ENCODE results near the gene COPS6.

COPS6 gene

DNA sequence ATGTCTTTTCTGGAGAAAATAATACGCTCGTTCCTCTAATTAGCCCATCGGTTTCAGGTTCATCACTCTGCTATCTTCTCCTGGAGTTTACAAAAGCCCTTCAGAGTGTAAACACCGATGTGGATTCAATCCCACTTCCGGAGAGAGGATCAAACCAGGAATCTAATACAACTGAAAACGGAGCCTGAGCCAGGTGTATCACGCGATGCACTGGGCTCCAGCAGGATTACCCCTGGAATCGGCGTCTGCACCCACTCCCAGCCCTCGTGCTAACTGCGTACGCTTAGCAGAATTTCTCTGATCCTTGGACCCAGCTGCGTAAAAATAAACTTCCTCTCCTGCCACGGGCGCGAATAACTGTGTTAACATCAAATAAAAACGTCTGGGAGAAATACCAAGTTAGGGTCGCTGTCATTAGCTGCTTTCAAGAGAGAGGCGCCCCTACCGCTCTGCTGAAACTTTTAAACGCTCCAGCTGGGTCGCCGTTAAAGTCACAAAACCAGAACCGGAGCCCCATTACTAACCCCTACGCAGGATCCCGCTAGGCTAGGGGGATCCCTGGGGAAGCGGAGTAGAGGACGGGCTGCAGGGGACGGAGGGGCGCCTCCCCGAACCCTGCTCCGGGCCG, 7.7 kb upstream of the COPS6 start:
- DNase-seq = no peak

DNA sequence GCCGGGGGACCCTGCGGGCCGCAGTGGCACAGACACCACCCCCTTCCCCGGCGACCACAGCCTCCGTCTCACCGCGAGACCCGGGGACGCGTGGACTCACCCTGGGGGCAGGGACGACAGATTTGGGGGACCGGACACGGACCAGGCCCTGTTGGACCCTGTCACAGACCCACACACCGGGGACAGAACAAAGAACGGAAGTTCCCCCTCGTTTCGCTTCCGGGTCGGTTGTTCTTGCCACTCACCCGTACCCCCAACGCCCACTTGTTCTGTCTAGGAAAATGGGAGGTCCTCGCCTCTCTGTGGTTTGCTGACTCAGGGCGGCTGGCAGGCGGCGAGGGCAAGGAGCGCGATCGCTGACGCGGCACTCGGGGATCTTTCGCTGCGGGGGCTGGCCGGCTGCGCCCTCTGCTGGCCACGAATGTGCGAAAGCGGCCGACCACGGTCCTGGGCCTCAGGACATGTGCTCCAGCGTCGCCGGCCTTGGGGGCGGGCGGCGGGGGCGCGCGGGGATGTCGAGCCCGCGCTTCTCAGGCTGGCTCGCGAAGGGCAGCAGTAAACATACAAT, 7.2 kb upstream of the COPS6 start, which contains the start of gene ZNF3:
Gene ZNF3 (minus strand): TSS at position 189 of the 568 bp plus-strand sequence. CDS start 4,366 bp downstream, outside the sequence.
- DNase-seq = peak; percentile 97 to 98

DNA sequence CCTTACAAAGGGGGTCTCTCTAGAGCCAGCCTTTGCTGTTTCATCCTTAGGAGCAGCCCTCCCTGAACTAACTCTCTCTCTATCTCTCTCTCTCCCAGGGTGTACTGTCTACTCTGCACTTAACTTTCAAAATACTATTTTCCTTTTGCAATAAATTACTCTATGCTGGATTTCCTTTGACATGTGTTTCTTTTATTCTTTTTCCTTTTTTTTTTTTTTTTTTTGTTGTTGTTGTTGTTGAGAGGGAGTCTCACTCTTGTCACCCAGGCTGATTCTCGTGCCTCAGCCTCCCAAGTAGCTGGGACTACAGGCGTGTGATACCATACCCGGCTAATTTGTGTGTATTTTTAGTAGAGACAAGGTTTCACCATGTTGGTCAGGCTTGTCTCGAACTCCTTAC, 5.8 kb upstream of the COPS6 start:
- DNase-seq = no peak

DNA sequence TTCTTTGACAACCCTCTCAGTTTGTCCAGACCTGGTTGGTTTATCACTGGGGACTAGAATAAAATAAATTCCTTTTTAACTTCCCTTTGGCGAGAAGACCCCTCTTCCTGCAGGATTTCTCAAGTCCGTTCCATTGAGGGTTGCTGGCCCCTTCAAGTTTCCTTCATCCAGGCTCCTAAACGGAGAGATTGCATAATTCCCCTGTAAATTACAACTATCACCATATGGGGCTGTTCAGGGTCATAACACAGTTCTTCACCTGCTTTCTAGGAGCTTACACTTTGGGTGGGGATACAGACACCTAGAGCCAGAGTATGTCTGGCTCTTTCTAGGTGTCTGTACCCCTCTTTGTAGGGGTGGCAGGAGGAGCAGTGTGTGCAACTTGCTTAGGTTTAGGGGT, 3.3 kb upstream of the COPS6 start:
- DNase-seq = no peak

- DNase-seq = no peak
These were observed 1.6 kb upstream of the COPS6 start for GRCh38 chr7:100087055-100087750.

- no peak for DNase-seq
These were observed 611 bp upstream of the COPS6 start for GRCh38 chr7:100088095-100088620.

DNA sequence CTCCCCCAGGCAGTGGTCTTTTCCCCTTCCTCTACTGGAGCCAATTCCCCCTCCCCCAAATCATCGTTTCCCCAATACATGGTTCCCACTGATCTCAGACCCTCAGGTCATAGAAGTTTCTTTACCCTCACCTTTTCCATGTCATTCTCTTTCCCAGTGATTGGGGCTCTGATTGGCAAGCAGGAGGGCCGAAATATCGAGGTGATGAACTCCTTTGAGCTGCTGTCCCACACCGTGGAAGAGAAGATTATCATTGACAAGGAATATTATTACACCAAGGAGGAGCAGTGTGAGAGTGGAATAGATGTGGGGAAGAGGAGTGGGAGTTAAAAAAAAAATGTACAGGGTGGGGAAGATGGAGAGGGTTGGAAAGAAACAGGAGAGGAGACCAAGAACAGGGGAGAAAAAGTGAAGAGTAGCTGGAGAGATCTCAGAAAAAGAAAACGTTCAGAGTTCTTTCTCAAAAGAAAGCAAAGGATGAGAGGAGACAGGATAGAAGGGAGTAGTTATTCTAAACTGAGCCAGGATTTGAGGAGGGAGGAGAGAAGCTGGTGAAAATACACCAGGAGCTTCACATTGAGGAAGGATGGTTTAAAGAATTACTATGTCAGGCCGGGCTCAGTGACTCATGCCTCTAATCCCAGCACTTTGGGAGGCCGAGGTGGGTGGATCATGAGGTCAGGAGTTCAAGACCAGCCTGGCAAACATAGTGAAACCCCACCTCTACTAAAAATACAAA, 858 bp downstream of the COPS6 start:
- no peak for DNase-seq

GRCh38 chr7:100090527-100091410, 2.0 kb downstream of the COPS6 start:
- no peak for DNase-seq

DNA sequence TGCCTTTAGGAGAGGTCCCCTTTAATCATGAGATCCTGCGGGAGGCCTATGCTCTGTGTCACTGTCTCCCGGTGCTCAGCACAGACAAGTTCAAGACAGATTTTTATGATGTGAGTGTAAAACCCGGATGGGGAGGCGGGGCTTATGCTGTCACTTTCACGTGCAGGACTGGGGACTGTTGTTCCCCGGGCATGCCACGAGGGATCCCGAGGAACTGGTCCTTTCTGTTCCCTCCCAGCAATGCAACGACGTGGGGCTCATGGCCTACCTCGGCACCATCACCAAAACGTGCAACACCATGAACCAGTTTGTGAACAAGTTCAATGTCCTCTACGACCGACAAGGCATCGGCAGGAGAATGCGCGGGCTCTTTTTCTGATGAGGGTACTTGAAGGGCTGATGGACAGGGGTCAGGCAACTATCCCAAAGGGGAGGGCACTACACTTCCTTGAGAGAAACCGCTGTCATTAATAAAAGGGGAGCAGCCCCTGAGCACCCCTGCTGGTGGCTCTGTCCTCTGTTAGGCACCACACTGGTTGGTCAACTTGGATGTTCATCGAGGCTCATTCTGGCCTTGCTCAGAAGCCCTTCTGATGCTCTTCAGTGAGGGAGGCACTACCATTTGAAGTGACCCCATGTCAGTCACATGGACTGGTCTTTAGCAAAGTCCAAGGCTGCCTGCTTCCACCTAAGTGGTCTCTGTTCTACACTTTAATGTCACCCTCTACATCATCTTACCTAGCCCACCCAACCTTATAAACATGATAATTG, 2.8 kb downstream of the COPS6 start:
- peak; percentile 31 to 40 for DNase-seq

GRCh38 chr7:100093054-100093453, 4.3 kb downstream of the COPS6 start:
- no peak for DNase-seq

DNA sequence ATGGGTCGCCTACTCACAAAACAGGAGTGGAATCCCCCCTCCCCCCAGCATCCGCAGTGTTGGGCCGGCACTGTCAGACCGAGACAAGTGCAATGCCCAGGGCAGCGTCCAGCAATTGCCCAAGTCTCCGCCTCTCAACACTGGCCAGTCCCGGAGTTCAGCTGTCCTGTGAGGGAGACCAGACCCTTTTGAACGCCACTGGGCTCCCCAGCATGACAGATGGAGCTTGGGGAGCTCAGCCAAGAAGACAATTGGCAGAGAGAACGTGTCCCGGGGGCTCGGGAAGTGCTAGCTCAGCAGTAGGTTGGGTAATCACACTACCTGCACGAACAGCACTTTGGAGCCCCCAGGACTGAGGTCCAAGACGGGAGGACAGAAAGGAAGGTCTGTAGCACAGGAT, 4.7 kb downstream of the COPS6 start:
- no peak for DNase-seq

GRCh38 chr7:100093925-100094486, 5.2 kb downstream of the COPS6 start:
- DNase-seq = no peak

- DNase-seq = no peak
These were observed 6.5 kb downstream of the COPS6 start for GRCh38 chr7:100095289-100095688.

GRCh38 chr7:100095704-100096103, 6.9 kb downstream of the COPS6 start:
- DNase-seq = no peak

DNA sequence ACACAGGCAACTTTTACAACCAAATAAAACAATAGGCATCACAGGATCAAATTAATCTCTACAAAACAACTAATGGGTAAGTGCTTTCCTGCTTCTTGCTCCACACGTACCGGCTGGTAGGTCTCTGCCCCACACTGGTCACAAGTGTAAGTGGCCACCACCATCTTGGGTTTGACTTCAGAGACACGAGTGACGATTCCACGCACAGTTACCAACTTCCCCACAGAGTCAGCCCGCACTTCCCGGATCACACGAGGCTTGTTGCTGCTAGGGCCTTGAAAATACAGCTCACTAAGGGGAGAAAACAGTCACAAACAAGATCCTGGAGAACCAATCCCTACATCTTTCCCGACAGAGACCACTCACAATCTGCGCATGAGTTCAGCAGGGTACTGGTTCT, 10.1 kb downstream of the COPS6 start:
- DNase-seq = no peak

DNA sequence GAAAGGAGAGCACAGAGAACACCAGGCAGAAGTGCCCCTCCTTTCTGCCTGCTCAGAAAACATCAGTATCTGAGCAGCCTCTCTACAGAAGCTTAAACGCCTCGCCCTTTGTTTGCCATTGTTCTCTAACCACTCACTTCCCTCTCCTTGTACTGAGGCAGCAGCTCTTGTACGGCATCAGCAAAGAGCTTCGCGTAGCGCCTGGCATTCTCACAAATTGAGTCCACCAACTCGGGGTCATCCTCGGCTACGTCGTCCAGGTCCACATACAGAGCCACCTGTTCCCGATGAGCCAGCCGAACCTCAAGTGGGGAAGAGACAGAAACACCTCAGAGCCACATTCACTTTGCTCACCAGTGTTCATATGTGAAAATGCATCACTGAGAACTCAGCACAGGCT, 10.7 kb downstream of the COPS6 start:
- DNase-seq = no peak

- DNase-seq = peak; percentile 86 to 87
These were observed 11.7 kb downstream of the COPS6 start for GRCh38 chr7:100100420-100101015.

DNA sequence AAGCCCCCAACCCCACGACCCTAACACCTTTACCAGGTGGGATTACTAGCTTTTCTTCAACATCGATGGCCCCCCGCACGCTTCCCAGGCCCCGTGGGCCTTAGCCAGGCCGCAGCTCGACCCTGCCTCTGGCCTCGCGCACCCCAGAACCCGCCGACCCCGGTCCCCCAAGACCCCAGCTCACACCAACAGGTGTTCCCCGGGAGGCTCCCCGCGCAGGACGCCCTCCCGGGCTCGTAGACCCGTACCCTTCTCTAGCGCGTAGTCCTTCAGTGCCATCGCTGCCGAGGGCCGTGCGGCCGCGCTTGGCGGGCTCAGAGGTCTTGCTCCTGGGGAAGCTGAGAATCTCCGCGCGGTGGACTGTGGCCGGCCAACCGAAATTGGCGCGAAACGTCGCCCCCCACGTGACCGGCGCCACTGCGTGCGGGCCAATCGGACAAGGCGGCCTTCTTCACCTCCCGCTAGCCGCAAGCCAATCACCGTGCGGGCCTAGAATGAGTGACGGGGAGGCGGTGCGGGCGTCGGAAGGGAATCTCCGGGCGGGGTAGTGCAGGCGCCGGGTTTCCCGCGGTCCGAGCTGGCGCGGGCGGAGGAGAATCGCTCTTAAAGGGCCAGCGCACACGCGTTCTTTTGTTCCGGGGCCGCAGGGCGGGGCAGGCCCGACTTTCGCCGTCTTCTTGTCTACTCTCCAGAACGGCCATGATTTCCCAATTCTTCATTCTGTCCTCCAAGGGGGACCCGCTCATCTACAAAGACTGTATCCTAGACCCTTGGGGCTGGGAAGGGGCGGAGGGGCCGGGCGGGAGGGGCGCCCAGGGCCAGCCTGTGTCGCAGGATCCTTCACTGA, 12.5 kb downstream of the COPS6 start, which contains the start of the genes AP4M1 and MCM7:
Gene AP4M1 (plus strand): TSS at position 628 of the 847 bp plus-strand sequence. CDS start 72 bp downstream, at position 700.
Gene MCM7 (minus strand): TSS at position 382 of the 847 bp plus-strand sequence. CDS start 103 bp downstream, at position 279.
- DNase-seq = peak; percentile 98

All from stimulated activated CD4-positive, alpha-beta T cell treated with anti-CD3 and anti-CD28 coated beads, Interleukin-2, amount 100 ng/mL, for 24 hours (primary cell).